ENCODE measurements around the gene HMCN1. TPM values are rescaled to one million over a fixed set of nuclear protein-coding genes. Genes with fewer than 3 reads are reported as not detected.

The HMCN1 gene
- total RNA-seq, 1 experiment from 2014 or later, result 21.4 TPM

GRCh38 chr1:186118724-186119123 lies 384.5 kb downstream of the HMCN1 start:
- H3K4me3 ChIP-seq, result no peak overlapping the region

DNA sequence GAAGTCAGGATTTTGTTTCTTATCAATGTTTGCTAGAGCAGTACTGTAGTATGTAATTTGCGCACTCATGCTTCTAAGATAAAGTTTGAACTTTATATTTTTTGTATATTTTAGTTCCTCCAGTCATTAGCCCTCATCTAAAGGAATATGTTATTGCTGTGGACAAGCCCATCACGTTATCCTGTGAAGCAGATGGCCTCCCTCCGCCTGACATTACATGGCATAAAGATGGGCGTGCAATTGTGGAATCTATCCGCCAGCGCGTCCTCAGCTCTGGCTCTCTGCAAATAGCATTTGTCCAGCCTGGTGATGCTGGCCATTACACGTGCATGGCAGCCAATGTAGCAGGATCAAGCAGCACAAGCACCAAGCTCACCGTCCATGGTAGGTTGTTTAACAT lies 388.6 kb downstream of the HMCN1 start:
- H3K27me3 ChIP-seq (replicated peaks), result no peaks in the 10 kb centered on the region
- no peak overlapping the region for H3K27ac ChIP-seq
- no peaks in the 10 kb centered on the region for H3K9me3 ChIP-seq (replicated peaks)
- DNase-seq (ENCODE audit: low read depth in 1 of 2, low spot score in 2 of 2), result no peak
- no peaks in the 10 kb centered on the region for H3K4me1 ChIP-seq (replicated peaks)
- H3K4me3 ChIP-seq, result no peak overlapping the region
- H3K36me3 ChIP-seq, result no peaks in the 10 kb centered on the region

More at GRCh38 chr1:186118724-186119123, 384.5 kb downstream of the HMCN1 start:
- Histone ChIP-seq H3K27ac (no peak overlapping the region), H3K27me3 (replicated peaks) (no peaks in the 10 kb centered on the region), H3K9me3 (replicated peaks) (no peaks in the 10 kb centered on the region), H3K36me3 (no peaks in the 10 kb centered on the region; the same call in 1 of the 2 replicates), H3K4me1 (replicated peaks) (peaks cover 5% of the 10 kb centered on the region; the same call in 1 of the 2 replicates)
- DNase-seq (ENCODE audit: low read depth in 1 of 2, low spot score in 2 of 2), result no peak

- H3K27ac ChIP-seq, result no peak overlapping the region
- H3K9me3 ChIP-seq (replicated peaks), result no peaks in the 10 kb centered on the region
- H3K4me3 ChIP-seq, result no peak overlapping the region
- no peak for DNase-seq (ENCODE audit: low read depth in 1 of 2, low spot score in 2 of 2)
- no peaks in the 10 kb centered on the region for H3K36me3 ChIP-seq
- H3K27me3 ChIP-seq (replicated peaks), result no peaks in the 10 kb centered on the region
- no peaks in the 10 kb centered on the region for H3K4me1 ChIP-seq (replicated peaks)
Observed at GRCh38 chr1:186125035-186125434, 390.8 kb downstream of the HMCN1 start.

- Histone ChIP-seq H3K27me3 (replicated peaks) (no peaks in the 10 kb centered on the region), H3K36me3 (no peaks in the 10 kb centered on the region), H3K9me3 (replicated peaks) (no peaks in the 10 kb centered on the region), H3K4me3 (no peak overlapping the region), H3K4me1 (replicated peaks) (no peaks in the 10 kb centered on the region), H3K27ac (no peak overlapping the region)
- no peak for DNase-seq (ENCODE audit: low read depth in 1 of 2, low spot score in 2 of 2)
Observed at GRCh38 chr1:186125511-186125910, 391.3 kb downstream of the HMCN1 start.

GRCh38 chr1:186129758-186130157 lies 395.6 kb downstream of the HMCN1 start:
- Histone ChIP-seq H3K27ac (no peak overlapping the region), H3K27me3 (replicated peaks) (no peaks in the 10 kb centered on the region), H3K36me3 (no peaks in the 10 kb centered on the region), H3K9me3 (replicated peaks) (no peaks in the 10 kb centered on the region), H3K4me1 (replicated peaks) (peaks cover 6% of the 10 kb centered on the region), H3K4me3 (no peak overlapping the region)
- DNase-seq (ENCODE audit: low read depth in 1 of 2, low spot score in 2 of 2), result no peak

- H3K4me1 ChIP-seq (replicated peaks), result peaks cover 8% of the 10 kb centered on the region
- no peaks in the 10 kb centered on the region for H3K9me3 ChIP-seq (replicated peaks)
- H3K27ac ChIP-seq, result no peak overlapping the region
- DNase-seq (ENCODE audit: low read depth in 1 of 2, low spot score in 2 of 2), result no peak
- no peaks in the 10 kb centered on the region for H3K27me3 ChIP-seq (replicated peaks)
- no peak overlapping the region for H3K4me3 ChIP-seq
- no peaks in the 10 kb centered on the region for H3K36me3 ChIP-seq
Observed at GRCh38 chr1:186139115-186139514, 404.9 kb downstream of the HMCN1 start.

GRCh38 chr1:186139701-186140100 lies 405.5 kb downstream of the HMCN1 start:
- Histone ChIP-seq H3K9me3 (replicated peaks) (no peaks in the 10 kb centered on the region), H3K36me3 (no peaks in the 10 kb centered on the region), H3K4me1 (replicated peaks) (peaks cover 3% of the 10 kb centered on the region), H3K27ac (no peak overlapping the region), H3K27me3 (replicated peaks) (no peaks in the 10 kb centered on the region), H3K4me3 (no peak overlapping the region)
- no peak for DNase-seq (ENCODE audit: low read depth in 1 of 2, low spot score in 2 of 2)

DNA sequence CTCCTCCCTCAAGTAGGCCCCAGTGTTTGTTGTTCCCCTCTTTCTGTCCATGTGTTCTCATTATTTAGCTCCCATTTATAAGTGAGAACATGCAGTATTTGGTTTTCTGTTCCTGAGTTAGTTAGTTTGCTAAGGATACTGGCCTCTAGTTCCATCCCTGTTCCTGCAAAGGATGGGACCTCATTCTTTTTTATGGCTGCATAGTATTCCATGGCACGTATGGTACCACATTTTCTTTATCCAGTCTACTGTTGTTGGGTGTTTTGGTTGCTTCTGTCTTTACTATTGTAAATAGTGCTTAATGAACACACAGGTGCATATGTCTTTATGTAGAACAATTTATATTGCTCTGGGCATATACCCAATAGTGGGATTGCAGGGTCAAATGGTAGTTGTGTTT lies 408.0 kb downstream of the HMCN1 start:
- Histone ChIP-seq H3K27ac (no peak overlapping the region), H3K27me3 (replicated peaks) (no peaks in the 10 kb centered on the region), H3K9me3 (replicated peaks) (no peaks in the 10 kb centered on the region), H3K4me1 (replicated peaks) (no peaks in the 10 kb centered on the region), H3K4me3 (no peak overlapping the region), H3K36me3 (no peaks in the 10 kb centered on the region)
- no peak for DNase-seq (ENCODE audit: low read depth in 1 of 2, low spot score in 2 of 2)

DNA sequence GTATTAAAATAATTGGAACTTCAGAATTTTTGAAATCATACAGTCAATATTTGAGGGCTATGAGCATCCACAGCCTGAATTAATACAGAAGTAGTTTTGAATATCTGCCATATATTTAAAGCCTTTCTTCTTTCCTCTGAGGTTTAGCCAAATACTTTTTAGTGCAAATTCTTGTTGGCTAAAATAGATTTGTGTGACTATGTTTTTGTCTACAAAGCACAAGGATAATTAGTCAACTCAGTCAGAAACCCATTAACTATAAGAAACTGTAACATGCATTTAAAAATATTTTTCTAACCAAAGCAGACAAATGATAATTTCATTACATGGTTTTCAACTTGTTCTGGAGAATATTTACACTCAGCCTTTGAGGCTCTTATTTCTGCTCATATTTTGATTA lies 408.7 kb downstream of the HMCN1 start:
- H3K4me3 ChIP-seq, result no peak overlapping the region
- DNase-seq (ENCODE audit: low read depth in 1 of 2, low spot score in 2 of 2), result no peak
- H3K4me1 ChIP-seq (replicated peaks), result no peaks in the 10 kb centered on the region
- no peaks in the 10 kb centered on the region for H3K9me3 ChIP-seq (replicated peaks)
- no peaks in the 10 kb centered on the region for H3K36me3 ChIP-seq
- H3K27me3 ChIP-seq (replicated peaks), result no peaks in the 10 kb centered on the region
- no peak overlapping the region for H3K27ac ChIP-seq

DNA sequence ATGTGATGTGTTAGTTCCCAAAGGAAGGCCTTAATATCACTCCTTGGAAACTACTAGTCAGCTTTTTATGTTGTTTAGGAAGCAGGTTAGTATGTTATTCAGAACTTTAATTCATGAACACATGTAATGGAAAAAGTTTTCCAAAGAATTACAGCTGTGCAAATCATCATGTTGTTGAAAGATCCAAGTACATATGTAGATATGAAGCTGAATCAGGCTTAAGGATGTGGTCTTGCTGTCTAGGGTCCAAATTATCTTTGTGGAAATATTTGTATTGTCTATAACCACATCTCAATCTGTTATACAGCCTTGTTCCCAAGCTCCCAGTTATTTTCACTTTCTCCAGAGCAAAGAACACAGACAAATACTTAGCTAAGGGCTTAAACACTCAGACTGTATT lies 409.3 kb downstream of the HMCN1 start:
- H3K9me3 ChIP-seq (replicated peaks), result no peaks in the 10 kb centered on the region
- no peaks in the 10 kb centered on the region for H3K36me3 ChIP-seq
- H3K27me3 ChIP-seq (replicated peaks), result no peaks in the 10 kb centered on the region
- no peaks in the 10 kb centered on the region for H3K4me1 ChIP-seq (replicated peaks)
- H3K4me3 ChIP-seq, result no peak overlapping the region
- DNase-seq (ENCODE audit: low read depth in 1 of 2, low spot score in 2 of 2), result no peak
- no peak overlapping the region for H3K27ac ChIP-seq

- no peak for DNase-seq (ENCODE audit: low read depth in 1 of 2, low spot score in 2 of 2)
- no peaks in the 10 kb centered on the region for H3K36me3 ChIP-seq
- H3K9me3 ChIP-seq (replicated peaks), result no peaks in the 10 kb centered on the region
- H3K27ac ChIP-seq, result no peak overlapping the region
- no peaks in the 10 kb centered on the region for H3K4me1 ChIP-seq (replicated peaks)
- no peaks in the 10 kb centered on the region for H3K27me3 ChIP-seq (replicated peaks)
- no peak overlapping the region for H3K4me3 ChIP-seq
Observed at GRCh38 chr1:186144505-186144904, 410.3 kb downstream of the HMCN1 start.

GRCh38 chr1:186146974-186147373 lies 412.8 kb downstream of the HMCN1 start:
- Histone ChIP-seq H3K9me3 (replicated peaks) (no peaks in the 10 kb centered on the region), H3K27me3 (replicated peaks) (no peaks in the 10 kb centered on the region), H3K27ac (no peak overlapping the region), H3K4me3 (no peak overlapping the region), H3K36me3 (no peaks in the 10 kb centered on the region), H3K4me1 (replicated peaks) (peaks cover 6% of the 10 kb centered on the region)
- no peak for DNase-seq (ENCODE audit: low read depth in 1 of 2, low spot score in 2 of 2)

DNA sequence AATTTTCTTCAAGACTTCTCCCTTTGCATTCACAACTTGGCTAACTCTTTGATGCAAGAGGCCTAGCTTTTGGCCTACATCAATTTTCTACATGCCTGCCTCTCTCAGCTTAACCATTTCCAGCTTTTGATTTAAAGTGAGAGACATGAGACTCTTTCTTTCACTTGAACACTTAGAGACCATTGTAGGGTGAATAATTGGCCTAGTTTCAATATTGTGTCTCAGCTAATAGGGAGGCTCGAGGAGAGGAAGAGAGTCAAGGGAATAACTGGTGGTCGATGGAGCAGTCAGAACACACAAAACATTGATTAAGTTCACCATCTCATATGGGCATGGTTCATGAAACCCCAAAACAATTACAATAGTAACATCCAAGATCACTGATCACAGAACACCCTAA lies 415.4 kb downstream of the HMCN1 start:
- no peak overlapping the region for H3K27ac ChIP-seq

GRCh38 chr1:186152227-186152619 lies 418.0 kb downstream of the HMCN1 start:
- no peak for DNase-seq (ENCODE audit: low read depth in 1 of 2, low spot score in 2 of 2)
- Histone ChIP-seq H3K27ac (peak overlapping the region; percentile 60), H3K36me3 (no peaks in the 10 kb centered on the region), H3K4me1 (replicated peaks) (peaks cover 45% of the 10 kb centered on the region), H3K4me3 (no peak overlapping the region), H3K27me3 (replicated peaks) (no peaks in the 10 kb centered on the region), H3K9me3 (replicated peaks) (no peaks in the 10 kb centered on the region)

More for the DNA sequence above, 415.4 kb downstream of the HMCN1 start:
- no peak for DNase-seq (ENCODE audit: low read depth in 1 of 2, low spot score in 2 of 2)
- H3K4me1 ChIP-seq (replicated peaks), result peaks cover 33% of the 10 kb centered on the region
- no peaks in the 10 kb centered on the region for H3K9me3 ChIP-seq (replicated peaks)
- H3K27me3 ChIP-seq (replicated peaks), result no peaks in the 10 kb centered on the region
- H3K4me3 ChIP-seq, result no peak overlapping the region
- no peaks in the 10 kb centered on the region for H3K36me3 ChIP-seq

GRCh38 chr1:186152620-186153239 lies 418.5 kb downstream of the HMCN1 start:
- Histone ChIP-seq H3K4me1 (replicated peaks) (peaks cover 45% of the 10 kb centered on the region), H3K9me3 (replicated peaks) (no peaks in the 10 kb centered on the region), H3K36me3 (no peaks in the 10 kb centered on the region), H3K4me3 (no peak overlapping the region), H3K27ac (peak overlapping the region; percentile 60), H3K27me3 (replicated peaks) (no peaks in the 10 kb centered on the region)
- DNase-seq (ENCODE audit: low read depth in 1 of 2, low spot score in 2 of 2), result peak; percentile 78 to 85
